Measurements from ENCODE around the gene PAQR6. TPM values are rescaled to one million over a fixed set of nuclear protein-coding genes. Genes with fewer than 3 reads are reported as not detected.

Gene PAQR6
- total and polyA plus RNA-seq, 8 donors: 0.43 to 4.3 (median 2.0) TPM; not detected in 2

- WGBS, 5 donors: 46 to 82% (median 57%) methylated on average over 4 of the region's 4 CpGs
- DNase-seq: no peak
- Histone ChIP-seq H3K9me3 (no peaks in the 10 kb centered on the region), H3K4me3 (peak overlapping the region in 1 of 4 donors; percentile 96), H3K4me1 (peaks cover 24 to 45% (median 44%) of the 10 kb centered on the region in 4 donors), H3K36me3 (peaks cover 7 to 36% (median 26%) of the 10 kb centered on the region in 4 donors), H3K27me3 (no peaks in the 10 kb centered on the region), H3K27ac (peak overlapping the region in 1 of 5 donors; percentile 24)
- TF ChIP-seq POLR2A (IDR thresholded peaks at IDR 0.05) (no peak), POLR2AphosphoS5 (IDR thresholded peaks at IDR 0.05) (no peak), CTCF (IDR thresholded peaks at IDR 0.05) (no peak), EP300 (IDR thresholded peaks at IDR 0.05) (no peak)
- intact Hi-C loops (cut with DNase I; ENCODE audit: low total_unique reads): no loop called here
Measured at GRCh38 chr1:156284757-156285156, 36.9 kb upstream of the PAQR6 start.

GRCh38 chr1:156284112-156284511, 36.3 kb upstream of the PAQR6 start, which contains the start of gene TMEM79:
Gene TMEM79 (plus strand): TSS chr1:156284325. CDS start chr1:156285227, 902 bp downstream.
- intact Hi-C loops (cut with DNase I; ENCODE audit: low total_unique reads): no loop called here

GRCh38 chr1:156283521-156283920, 35.7 kb upstream of the PAQR6 start:
- 66 to 90% (median 74%) methylated on average over 1 of the region's 1 CpG for WGBS, 5 donors
- no peaks in the 10 kb centered on the region for H3K27me3 ChIP-seq
- TF ChIP-seq EP300 (IDR thresholded peaks at IDR 0.05) (no peak), CTCF (IDR thresholded peaks at IDR 0.05) (no peak), POLR2A (IDR thresholded peaks at IDR 0.05) (no peak), POLR2AphosphoS5 (IDR thresholded peaks at IDR 0.05) (no peak)
- peaks cover 24 to 50% (median 44%) of the 10 kb centered on the region in 4 donors for H3K4me1 ChIP-seq
- peak overlapping the region; percentile 76 to 97 (median 95) for H3K4me3 ChIP-seq
- peak overlapping the region in 4 of 5 donors; percentile 93 to 97 (median 94) for H3K27ac ChIP-seq
- intact Hi-C loops (cut with DNase I; ENCODE audit: low total_unique reads): no loop called here
- H3K9me3 ChIP-seq: no peaks in the 10 kb centered on the region
- no peak for DNase-seq
- peaks cover 8 to 31% (median 26%) of the 10 kb centered on the region in 4 donors for H3K36me3 ChIP-seq

More at GRCh38 chr1:156284112-156284511, 36.3 kb upstream of the PAQR6 start, which contains the start of gene TMEM79:
- no peaks in the 10 kb centered on the region for H3K9me3 ChIP-seq
- DNase-seq: peak in 1 of 2 donors; percentile 67
- H3K36me3 ChIP-seq: peaks cover 3 to 31% (median 24%) of the 10 kb centered on the region in 4 donors
- H3K4me1 ChIP-seq: peaks cover 24 to 50% (median 44%) of the 10 kb centered on the region in 4 donors
- TF ChIP-seq CTCF (IDR thresholded peaks at IDR 0.05): no peak
- TF ChIP-seq POLR2A (IDR thresholded peaks at IDR 0.05): no peak
- no peak for TF ChIP-seq EP300 (IDR thresholded peaks at IDR 0.05)
- TF ChIP-seq POLR2AphosphoS5 (IDR thresholded peaks at IDR 0.05): no peak
- peak within 1 kb of the TSS; percentile 52 to 97 (median 94) for H3K27ac ChIP-seq
- H3K27me3 ChIP-seq: no peaks in the 10 kb centered on the region
- 41 to 59% (median 52%) methylated on average over 7 of the region's 7 CpGs for WGBS, 5 donors
- peak within 1 kb of the TSS; percentile 76 to 97 (median 95) for H3K4me3 ChIP-seq

GRCh38 chr1:156282479-156283222, 34.8 kb upstream of the PAQR6 start, which contains the start of gene SMG5:
Gene SMG5 (minus strand): TSS chr1:156282825. CDS start chr1:156282680, 145 bp downstream.
- H3K4me1 ChIP-seq: peaks cover 24 to 50% (median 44%) of the 10 kb centered on the region in 4 donors
- H3K36me3 ChIP-seq: peaks cover 15 to 36% (median 32%) of the 10 kb centered on the region in 4 donors
- intact Hi-C loops (cut with DNase I; ENCODE audit: low total_unique reads): no loop called here
- DNase-seq: peak; percentile 96 to 100
- H3K4me3 ChIP-seq: peak within 1 kb of the TSS; percentile 76 to 97 (median 95)
- 0 to 1% (median 1%) methylated on average over 25 to 50 of the region's 50 CpGs for WGBS, 5 donors
- no peaks in the 10 kb centered on the region for H3K27me3 ChIP-seq
- peak within 1 kb of the TSS; percentile 91 to 97 (median 94) for H3K27ac ChIP-seq
- H3K9me3 ChIP-seq: no peaks in the 10 kb centered on the region
- TF ChIP-seq POLR2AphosphoS5 (IDR thresholded peaks at IDR 0.05) (peak; percentile 87 to 95 (median 90)), POLR2A (IDR thresholded peaks at IDR 0.05) (peak in 1 of 4 donors; percentile 76), EP300 (IDR thresholded peaks at IDR 0.05) (no peak), CTCF (IDR thresholded peaks at IDR 0.05) (no peak)

Data from stomach (tissue), 9 donors.